ENCODE data around the gene YY1. TPM values are rescaled to one million over a fixed set of nuclear protein-coding genes. Genes with fewer than 3 reads are reported as not detected.
A peak's percentile ranks its signal among the peaks of the same experiment; 100 is the strongest.
"Not testable (repeated sequence)": the region's sequence is repeated elsewhere in the genome, so short reads cannot be mapped to it uniquely, and the experiment has no call there.

YY1 gene
- polyA plus RNA-seq, 1 donor, result 66.4 TPM

DNA sequence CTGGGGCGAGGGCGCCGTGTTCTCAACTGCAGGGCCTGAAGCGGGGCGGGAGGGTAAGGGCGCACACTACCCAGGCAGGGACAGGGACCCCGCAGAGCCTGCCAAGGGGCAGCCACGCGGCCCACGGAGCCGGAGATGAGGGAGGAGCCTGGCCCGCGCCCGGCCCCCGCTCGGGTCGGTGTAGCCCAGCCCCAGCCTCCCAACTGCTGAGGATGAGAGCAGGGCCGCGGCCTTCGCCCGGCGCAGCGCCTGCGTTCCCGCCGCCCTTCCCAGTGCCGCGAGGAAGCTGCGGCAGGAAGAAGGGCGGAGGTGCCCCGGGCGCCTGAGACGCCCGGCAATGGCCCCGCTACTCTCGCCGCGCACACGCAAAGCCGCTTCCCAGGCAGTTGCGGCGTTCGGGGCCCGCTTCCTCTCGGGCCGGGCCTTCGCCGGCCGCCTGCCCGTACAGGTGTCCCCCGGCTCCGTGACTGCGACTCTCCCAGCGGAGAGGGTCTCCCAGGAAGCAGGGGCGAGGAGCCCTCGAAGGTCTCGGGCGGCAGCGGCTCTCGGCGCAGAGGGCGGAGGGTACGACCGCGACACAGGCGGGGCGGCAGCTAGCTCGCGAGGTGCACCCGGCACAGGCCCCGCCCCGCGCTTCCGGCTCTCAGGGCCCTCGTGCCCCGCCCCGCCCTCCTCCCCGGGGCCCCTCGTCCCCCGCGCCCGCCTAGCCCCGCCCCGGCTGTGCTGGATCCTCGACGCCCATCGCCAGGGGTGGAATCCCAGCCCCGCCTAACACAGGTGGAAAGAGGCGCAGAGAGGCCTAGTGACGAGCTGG is 24.8 kb upstream of the YY1 start:
- no peak for DNase-seq (ENCODE audit: low read depth)

DNA sequence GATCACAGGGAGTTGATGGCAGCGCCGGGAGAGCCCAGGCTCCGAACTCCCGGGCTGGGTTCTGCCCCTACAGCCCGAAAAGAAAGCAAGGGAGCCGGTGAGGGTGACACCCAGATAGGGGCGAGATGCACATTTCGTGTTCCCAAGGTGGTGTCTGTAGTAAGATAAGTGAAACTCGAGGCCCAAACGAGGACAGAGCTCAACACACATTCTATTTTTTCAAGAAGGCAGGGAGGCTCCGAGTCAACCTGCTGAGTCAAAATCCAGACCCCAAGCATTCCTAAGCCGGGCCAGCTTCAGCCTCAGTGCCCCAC is 24.2 kb upstream of the YY1 start:
- DNase-seq (ENCODE audit: low read depth), result no peak

DNA sequence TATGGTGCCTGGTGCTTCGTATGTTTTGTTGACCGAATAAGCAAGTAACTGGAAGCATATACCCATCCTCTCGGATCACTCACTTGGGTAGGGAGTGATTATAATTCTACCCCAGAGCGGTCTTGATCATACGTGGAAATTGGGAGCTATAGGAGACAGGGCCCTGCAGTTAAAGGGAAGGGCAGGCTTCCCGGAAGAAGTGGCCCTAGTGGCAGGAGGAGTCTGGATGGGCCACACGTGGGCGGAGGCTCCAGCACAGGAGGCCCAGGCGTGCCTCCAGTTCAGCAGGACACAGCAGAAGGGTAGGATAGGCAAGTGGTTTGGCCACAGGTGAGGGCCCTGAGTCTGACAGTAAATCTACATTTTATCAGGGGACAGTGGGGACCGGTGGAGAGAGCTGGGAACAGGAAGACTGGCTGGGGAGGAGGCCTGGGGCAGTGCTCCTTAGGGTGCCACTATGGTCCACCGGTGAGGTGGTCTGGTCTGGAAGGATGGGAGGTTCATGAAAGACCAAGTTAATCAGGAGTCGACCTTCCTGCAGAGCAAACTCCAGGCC is 23.5 kb upstream of the YY1 start:
- DNase-seq (ENCODE audit: low read depth), result no peak

DNA sequence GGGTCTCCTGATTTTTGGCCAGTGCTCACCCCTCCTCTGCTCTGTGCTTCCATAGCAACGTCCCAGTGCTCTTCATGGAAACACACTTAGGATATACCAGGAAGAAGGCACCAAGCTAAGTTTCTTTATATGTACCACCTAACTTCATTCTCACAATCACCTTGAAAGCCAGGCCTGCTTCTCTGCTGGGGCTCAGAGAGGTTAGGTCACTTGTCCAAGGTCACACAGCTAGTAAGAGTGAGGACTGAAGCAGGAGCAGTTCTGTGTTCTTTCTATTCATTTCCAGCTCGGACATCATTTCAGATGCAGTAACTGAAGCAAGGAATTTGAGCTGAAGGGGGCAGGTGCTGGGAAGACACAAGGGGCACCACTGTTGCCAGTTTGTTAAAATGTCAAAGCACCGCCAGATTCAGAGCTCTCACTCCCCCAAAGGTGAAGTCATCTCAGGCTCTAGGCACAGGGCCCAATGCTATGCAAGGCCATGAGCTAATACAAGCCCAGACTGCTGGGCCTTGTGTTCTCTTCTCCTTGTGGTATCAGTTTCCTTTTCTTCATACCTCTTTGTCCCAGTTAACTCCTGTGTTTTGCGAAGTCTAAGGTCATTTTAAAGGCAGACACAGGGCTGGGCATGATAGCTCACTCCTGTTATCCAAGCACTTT is 19.7 kb upstream of the YY1 start:
- DNase-seq (ENCODE audit: low read depth), result no peak

DNA sequence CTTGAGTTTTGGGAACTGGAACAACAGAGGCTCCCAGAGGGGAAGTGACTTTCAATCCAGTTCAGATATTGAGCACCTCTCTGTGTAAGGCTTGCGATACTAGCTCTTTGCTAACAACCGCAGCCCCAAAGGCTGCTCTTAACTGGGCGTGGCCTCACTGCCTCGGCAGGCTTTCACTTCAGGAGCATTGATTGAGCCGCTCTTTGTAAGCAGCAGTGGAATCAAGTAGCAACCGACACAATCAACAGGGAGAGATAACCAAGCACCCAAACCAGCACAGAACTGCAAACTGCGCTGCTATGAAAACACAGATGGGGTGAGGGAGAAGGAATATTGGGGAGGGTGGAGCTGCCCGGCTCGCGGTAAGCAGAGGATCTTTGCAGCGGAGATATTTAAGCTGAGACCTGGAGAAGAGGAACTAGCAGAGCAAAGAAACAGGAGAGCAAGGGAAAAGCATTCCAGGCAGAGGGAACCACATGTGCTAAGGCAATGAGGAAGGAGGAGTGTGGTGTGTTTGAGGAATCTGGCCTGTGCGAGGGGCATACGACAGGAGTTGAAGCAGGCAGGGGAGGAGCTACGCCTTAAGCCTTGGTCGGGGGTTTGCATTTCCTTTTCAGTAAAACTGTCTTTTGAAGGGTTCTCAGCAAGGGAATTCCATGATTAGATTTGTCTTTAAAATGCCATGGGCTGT is 17.3 kb upstream of the YY1 start:
- no peak for DNase-seq (ENCODE audit: low read depth)

DNA sequence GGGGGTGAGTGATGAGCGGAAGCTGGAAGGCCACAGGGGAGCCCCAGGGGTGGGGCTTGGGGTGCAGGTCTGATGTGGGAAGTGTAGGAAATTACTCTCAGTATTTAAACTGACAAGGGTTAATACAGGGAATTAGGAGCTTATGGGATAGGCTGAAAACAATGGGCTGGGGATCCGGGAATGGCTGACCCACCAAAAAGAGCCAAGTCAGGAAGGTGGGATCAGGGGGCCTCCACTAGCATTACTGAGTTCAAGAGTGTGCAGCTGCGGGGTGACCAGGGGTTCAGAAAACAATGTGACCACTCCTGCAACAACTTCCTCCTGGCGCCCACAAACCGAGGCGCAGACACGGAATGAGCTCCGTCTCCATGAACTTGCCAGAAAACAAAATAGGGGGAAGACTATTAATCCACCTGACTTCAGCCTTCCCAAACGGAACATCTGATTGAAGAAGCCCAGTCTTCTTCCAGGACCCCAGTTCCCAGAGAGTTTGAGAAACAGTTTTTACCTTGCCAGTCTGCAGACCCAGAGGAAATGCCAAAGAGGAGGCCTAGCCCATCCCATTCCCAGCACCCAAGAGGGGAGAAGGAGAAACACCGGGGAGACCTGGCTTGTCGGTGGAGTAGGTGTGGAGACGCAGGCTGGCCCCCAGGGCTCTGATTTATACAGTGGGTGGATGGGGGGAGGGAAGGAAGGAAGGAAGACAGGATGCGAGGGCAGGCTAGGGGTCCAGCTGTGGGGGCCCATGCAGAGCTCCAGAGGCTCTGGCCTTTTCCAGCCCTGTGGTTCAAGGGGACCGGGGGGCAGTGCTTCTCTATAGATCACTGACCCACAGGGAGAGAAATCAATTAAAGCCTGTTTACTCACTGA is 16.5 kb upstream of the YY1 start:
- no peak for DNase-seq (ENCODE audit: low read depth)

DNA sequence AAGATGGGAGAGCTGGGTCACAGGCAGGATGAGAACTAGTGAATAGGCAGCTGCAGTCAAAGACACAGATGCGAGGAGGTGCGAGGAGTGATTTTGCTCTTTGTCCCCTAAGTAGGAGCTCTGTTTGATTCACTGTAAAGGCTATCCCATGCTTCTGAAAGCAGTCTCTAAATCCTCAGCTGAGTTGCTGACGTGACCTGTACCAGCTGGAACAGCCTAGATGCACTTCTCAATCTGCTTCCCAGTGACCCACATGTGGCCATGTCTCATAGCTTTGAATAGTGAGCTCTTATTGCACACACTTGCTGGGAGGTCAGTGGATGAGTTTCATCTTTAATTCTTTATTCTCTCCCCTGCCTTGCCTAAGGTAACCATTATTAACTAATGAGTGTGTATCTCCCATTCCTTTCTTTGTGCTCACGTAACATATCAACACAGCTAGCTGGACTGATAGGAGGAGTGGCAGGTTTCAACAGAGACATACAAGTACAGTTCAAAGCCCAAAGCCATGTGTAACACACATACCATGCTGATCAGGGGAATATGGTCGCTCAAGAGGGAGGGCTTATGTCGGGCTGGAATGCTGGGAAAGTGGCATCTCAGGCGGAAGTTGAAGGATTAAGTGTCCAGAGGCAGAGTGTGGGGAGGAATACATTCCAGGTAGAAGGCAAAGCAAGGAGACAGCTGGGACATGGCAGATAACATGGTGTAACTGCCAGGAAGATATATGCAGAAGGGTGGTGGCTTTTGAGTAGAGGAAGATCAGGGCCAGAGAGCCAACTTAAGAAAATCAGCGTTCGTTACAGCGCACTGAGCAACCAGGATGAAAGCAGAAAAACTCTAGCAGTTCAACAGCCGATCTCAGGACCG is 15.4 kb upstream of the YY1 start:
- no peak for DNase-seq (ENCODE audit: low read depth)

DNA sequence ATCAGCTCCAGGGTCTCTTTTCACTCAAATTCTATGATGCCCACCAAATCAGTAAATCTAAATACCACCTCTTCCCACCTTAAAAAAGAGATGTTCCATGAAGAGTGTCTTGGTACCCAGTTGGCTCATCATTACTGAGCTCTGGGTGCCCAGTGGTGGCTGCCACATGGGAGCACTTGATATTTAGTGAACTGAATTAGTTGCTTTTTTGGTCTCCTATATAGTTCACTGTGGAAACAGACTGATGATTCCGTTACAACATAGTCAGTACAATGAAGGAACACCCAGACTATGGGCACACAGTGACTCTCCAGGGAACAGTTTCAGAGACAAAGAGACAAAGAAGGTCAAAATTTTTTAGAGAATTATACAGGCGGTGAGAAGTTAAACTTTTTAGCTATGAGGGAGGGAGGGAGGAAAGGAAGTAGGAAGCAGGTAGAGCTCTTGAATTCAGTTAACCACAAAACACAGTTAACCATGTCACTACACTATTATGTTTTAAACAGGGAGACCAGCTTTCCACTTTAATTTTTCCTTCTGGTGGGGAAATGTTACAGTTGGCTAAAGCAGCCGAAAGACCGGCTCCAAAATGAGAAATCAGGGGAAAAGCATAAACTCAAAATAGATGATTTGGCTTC is 14.6 kb upstream of the YY1 start:
- DNase-seq (ENCODE audit: low read depth), result no peak

DNA sequence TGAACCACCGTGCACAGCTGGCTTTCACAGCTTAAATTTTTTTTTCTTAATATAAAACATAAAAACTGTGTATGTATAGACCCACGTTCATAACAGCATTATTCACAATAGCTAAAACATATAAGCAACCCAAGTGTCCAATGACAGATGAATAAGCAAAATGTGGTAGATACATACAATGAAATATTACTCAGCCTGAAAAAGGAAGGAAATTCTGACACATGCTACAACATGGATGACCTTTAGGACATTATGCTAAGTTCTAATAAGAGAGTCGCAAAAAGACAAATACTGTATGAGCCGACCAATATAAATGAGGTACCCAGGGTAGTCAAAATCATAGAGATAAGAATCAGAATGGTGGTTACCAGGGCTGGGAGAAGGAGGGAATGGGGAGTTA is 13.8 kb upstream of the YY1 start:
- no peak for DNase-seq (ENCODE audit: low read depth)

DNA sequence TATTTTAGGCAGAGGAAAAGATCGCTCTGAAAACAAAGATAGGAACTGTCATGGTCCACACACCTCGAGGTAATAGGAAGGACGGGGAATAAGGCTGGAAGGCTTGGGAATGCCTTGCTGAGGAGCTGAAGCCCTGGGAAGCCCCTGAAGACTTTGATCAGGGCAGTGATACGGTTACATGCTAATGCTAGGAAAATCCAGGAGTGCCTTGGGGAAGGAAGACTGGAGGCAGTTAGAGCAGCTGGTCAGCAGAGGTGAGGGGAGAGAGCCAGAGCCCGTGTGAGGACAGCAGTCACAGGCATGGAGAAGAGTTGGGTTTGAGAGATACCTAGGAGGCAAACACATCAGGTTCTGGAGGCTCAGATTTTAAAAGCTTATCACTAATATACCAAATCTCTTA is 8.6 kb upstream of the YY1 start:
- DNase-seq (ENCODE audit: low read depth), result no peak

DNA sequence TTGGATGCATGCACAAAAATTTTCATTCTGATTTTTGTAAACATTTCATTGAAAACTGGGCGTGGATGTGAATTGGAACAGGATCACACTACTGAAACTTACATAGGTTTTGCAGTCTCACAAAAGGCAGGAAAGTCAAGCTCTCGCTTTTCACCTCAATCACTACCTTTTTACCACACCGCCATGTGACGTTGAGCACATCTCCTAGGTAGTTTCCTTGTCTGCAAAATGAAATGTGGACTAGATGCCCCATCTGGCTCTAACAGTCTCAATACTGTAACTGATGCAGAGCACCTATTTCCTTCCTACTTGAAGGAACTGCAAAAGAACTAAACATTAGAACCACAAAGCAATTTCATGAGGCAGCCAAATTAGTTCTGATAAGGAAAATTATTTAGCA is 4.4 kb upstream of the YY1 start:
- no peak for DNase-seq (ENCODE audit: low read depth)

DNA sequence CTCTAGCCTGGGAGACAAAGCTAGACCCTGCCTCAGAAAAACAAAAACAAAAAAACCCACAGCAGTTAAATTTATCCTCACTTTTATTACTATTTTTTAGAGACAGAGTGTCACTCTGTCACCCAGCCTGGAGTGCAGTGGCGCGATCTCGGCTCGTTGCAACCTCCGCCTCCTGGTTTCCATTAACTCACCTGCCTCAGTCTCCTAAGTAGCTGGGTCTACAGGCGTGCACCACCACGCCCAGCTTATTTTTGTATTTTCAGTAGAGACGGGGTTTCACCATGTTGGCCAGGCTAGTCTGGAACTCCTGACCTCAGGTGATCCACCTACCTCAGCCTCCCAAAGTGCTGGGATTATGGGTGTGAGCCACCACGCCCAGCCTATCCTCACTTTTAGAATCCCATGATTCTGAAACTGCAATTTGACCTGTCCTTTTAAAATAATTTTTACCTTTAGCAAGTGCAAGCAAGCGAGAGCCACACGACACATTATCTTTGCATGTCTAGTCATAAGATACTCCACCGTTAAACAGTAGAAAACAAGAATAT is 2.6 kb upstream of the YY1 start:
- DNase-seq (ENCODE audit: low read depth), result not testable (repeated sequence)

DNA sequence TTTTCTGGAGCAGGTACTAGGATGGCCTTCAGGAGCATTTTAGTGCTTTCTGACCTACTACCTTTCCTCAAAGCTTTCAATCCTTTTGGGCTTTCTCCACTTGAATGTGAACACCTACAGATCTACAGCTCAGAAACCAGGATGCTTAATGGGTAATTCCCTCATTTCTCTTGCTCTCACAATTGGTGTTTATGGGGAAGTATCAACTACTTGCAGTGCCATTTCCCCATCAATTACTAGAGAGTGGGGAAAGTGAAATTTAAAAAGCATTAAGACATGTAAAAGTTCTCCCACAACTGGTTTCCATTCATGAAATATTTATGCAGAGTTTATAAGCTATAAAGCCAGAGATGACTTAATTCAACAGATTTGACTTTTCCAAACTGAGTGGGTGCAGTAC is 2.1 kb upstream of the YY1 start:
- no peak for DNase-seq (ENCODE audit: low read depth)

DNA sequence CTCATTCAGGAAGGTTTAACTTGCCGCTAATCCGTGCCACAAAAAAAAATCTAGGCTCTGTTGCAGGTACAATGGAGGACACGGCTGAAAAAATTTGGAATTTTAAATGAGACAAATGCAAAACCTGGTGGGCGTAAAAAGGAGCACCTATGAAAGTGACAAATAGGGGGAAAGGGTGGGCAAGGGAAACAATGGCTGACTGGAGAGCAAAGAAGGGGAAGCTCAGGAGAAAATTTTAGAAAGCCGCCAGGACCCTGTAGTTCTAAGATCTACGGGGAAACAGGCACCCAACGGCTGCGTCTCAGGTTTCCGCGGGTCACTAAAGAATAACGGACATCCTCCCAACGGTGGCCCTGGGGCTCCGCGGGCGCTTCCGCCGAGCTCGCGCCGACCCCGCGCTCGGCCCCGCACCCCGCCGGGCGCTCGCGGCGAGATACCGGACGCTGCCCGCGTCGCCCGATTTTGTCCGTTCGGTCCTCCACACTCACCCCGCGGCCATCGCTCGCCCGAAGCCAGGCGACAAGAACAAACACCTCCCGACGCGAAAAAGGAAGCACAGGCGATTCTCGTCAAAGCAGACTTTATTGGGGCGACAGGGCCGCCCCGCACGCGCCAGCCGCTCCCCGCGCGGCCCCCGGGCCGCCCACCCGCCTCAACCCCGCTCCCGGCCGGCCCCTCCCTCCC is 1.1 kb upstream of the YY1 start:
- DNase-seq (ENCODE audit: low read depth), result no peak

DNA sequence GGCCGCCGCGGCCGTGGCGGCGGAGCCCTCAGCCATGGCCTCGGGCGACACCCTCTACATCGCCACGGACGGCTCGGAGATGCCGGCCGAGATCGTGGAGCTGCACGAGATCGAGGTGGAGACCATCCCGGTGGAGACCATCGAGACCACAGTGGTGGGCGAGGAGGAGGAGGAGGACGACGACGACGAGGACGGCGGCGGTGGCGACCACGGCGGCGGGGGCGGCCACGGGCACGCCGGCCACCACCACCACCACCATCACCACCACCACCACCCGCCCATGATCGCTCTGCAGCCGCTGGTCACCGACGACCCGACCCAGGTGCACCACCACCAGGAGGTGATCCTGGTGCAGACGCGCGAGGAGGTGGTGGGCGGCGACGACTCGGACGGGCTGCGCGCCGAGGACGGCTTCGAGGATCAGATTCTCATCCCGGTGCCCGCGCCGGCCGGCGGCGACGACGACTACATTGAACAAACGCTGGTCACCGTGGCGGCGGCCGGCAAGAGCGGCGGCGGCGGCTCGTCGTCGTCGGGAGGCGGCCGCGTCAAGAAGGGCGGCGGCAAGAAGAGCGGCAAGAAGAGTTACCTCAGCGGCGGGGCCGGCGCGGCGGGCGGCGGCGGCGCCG is 381 bp downstream of the YY1 start:
- DNase-seq (ENCODE audit: low read depth), result no peak

DNA sequence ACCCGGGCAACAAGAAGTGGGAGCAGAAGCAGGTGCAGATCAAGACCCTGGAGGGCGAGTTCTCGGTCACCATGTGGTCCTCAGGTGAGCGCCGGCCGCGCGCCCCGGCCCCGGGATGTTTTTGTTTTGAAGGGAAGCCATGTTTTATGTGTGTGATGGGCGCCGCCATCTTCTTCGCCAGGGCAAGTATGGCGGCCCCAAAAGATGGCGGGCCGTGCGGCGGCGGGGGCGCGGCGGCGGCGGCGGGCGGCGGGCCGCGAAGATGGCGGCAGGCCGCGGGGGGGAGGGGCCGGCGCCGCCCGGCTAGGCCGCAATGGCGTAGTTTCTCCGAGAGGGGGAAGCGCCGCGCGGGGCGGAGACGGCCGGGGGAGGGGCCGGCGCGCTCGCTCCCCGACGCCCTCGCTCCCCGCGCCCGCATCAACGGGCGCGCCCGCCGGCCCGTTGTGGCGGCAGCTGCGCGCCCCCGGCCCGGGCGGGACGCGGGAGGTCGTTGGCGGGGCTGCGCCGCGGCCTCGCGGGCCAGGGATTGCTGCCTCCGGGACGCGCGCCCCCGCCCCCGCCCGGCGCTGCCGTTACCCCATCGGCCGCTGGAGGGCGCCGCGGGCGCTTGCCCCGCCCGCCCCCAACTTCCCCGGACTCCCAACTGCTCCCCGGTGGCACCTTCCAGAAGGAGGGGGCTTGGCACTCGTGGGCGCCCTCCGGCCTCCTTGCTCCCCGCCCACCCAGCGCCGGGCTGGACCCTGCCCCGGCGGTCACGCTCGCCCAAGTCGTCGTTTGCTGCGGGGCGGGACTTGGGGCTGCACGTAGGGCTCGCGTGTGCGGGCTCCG is 1.1 kb downstream of the YY1 start:
- DNase-seq (ENCODE audit: low read depth), result peak; percentile 40

DNA sequence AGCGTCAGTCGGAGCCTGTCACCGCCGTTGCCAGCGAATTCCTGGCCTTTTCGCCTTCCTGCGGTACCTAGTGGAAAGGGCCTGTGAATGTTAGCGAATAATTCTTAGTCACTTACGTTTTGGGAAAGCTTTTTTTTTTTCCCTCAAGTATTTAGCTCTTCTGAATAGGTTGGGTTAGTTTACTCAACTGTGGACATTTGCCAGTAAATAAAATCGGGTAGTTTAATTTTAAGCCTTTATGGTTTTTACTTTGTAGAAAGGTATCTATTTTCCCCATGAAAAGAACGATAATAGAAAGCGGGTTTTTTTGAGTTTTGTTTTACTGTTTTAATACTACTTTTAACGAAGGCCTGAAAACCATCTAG is 1.7 kb downstream of the YY1 start:
- DNase-seq (ENCODE audit: low read depth), result peak; percentile 51

DNA sequence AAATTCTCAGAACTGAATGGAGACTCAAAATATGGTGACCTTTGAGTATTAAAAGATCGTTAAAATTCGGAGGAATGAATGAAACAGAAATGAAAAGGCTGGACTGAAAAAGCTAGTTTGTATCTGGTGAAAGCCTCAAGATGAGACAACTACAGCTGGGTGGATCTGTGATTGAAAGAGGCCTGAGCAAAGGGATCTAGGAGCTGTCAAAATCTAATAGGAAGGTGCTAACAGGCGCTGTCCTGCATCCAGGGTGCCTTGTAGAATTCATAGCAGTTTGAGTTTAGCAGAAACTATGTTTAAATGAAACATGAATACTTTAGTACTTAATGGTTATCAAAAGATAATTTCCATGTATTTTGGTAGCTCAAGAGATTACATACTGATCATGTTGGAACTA is 2.3 kb downstream of the YY1 start:
- DNase-seq (ENCODE audit: low read depth), result no peak

Measured in forelimb muscle (tissue), 1 donor.